Activated B cell treated with CpG ODN at 0.5 μM for 24 hours (primary cell): ENCODE measurements around the gene CABP7. TPM values are rescaled to one million over a fixed set of nuclear protein-coding genes. Genes with fewer than 3 reads are reported as not detected.

Experiments
- ATAC-seq: fragments of 200-7000 bp; cut with Tn5 transposase; one replicate; pipeline ENCODE4 v1.10.0; 2021; ENCODE audit warnings: low read depth, mild to moderate bottlenecking, moderate library complexity
- CTCF ChIA-PET: fragments of 350-600 bp; sonication (Branson Sonifier 250); formaldehyde crosslinking; loops from one replicate; lab custom pipeline; 2021; ENCODE audit warnings: antibody characterized with exemption; lab: Charles Lee
- POLR2A ChIA-PET: fragments of 350-600 bp; sonication (Branson Sonifier 250); formaldehyde crosslinking; loops from one replicate; lab custom pipeline; 2021; ENCODE audit warnings: antibody characterized with exemption; lab: Charles Lee
- DNase-seq: peaks from one replicate; pipeline ENCODE4 v3.0.0; 2022
- H3K27ac Mint-ChIP-seq: one replicate; pipeline ENCODE4 v1.8.0; 2020; ENCODE audit warnings: mixed read lengths
- H3K27me3 Mint-ChIP-seq: one replicate; pipeline ENCODE4 v1.8.0; 2021; ENCODE audit warnings: mixed read lengths
- H3K36me3 Mint-ChIP-seq: one replicate; pipeline ENCODE4 v1.8.0; 2021; ENCODE audit warnings: low read depth, mixed read lengths
- H3K4me1 Mint-ChIP-seq: one replicate; pipeline ENCODE4 v1.8.0; 2021; ENCODE audit warnings: mixed read lengths
- H3K4me3 Mint-ChIP-seq: one replicate; pipeline ENCODE4 v1.8.0; 2020; ENCODE audit warnings: mild to moderate bottlenecking, mixed read lengths
- H3K9me3 Mint-ChIP-seq: one replicate; pipeline ENCODE4 v1.8.0; 2020; ENCODE audit warnings: mixed read lengths
- intact Hi-C: fragments of 100-400 bp; cut with micrococcal nuclease; formaldehyde crosslinking; loops from one replicate; pipeline ENCODE4 v1.15.1; 2024
- total RNA-seq: library from RNA; stranded (reverse); gene quantifications from 2 replicates; pipeline ENCODE4 v1.2.3, GENCODE V29; 2022
- TF ChIP-seq, protein P1 (sequence below): fragments of 200-600 bp; IDR thresholded peaks from one replicate; pipeline ENCODE4 v1.8.0; 2022; ENCODE audit warnings: antibody characterized with exemption, mild to moderate bottlenecking

The CABP7 gene
- total RNA-seq, 1 donor from 2014 or later = 0.07 TPM

DNA sequence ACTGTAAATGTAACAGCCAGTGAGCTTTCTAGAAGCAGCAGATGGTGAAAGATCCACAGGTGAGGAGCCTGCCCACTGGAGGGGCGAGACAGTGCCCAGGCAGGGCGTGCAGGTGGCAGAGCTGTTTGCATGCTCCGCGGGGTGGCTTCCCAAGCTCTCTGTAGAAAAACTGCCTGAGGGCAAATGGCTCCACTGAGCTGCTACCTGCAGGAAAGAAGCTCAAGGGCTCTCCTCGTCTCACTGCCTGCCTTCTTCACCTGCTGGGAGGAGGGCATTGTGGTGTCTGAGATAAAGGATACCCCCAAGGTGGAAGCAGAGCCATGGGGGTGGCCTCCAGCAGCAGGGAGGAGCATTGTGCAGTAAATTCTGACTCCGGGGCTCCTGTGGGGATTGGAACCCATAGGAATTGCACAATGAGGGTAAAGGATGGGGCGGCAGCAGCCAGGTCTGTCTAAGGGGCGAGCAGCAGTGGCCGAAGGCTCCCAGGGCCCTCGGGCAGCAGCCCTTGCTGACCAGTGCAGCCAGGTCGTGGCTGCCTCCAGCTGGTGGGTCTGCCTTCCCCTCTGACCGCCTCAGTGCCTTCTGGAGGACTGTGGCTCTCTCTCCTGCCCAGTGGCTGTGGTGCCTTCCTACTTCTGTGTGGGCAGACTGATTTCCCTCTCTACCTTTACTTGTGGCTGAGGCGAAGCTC, 28.0 kb upstream of the CABP7 start:
- Mint-ChIP-seq H3K4me3 (no peak overlapping the region), H3K4me1 (no peaks in the 10 kb centered on the region), H3K27me3 (no peaks in the 10 kb centered on the region), H3K9me3 (no peaks in the 10 kb centered on the region), H3K27ac (no peak overlapping the region), H3K36me3 (peaks cover 60% of the 10 kb centered on the region)
- TF ChIP-seq, protein P1, sequence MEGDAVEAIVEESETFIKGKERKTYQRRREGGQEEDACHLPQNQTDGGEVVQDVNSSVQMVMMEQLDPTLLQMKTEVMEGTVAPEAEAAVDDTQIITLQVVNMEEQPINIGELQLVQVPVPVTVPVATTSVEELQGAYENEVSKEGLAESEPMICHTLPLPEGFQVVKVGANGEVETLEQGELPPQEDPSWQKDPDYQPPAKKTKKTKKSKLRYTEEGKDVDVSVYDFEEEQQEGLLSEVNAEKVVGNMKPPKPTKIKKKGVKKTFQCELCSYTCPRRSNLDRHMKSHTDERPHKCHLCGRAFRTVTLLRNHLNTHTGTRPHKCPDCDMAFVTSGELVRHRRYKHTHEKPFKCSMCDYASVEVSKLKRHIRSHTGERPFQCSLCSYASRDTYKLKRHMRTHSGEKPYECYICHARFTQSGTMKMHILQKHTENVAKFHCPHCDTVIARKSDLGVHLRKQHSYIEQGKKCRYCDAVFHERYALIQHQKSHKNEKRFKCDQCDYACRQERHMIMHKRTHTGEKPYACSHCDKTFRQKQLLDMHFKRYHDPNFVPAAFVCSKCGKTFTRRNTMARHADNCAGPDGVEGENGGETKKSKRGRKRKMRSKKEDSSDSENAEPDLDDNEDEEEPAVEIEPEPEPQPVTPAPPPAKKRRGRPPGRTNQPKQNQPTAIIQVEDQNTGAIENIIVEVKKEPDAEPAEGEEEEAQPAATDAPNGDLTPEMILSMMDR = no peak
- CTCF ChIA-PET = interaction anchor here (5.0 kb wide), 1 partner anchor 313 kb away, joined by 43 read pairs; no protein-coding TSS in a partner anchor
- POLR2A ChIA-PET = no interaction called here
- no peak for DNase-seq
- intact Hi-C loops = loop anchor here (2.0 kb wide), 1 partner anchor 397 kb away; no protein-coding TSS in a partner anchor
- ATAC-seq = no peak

DNA sequence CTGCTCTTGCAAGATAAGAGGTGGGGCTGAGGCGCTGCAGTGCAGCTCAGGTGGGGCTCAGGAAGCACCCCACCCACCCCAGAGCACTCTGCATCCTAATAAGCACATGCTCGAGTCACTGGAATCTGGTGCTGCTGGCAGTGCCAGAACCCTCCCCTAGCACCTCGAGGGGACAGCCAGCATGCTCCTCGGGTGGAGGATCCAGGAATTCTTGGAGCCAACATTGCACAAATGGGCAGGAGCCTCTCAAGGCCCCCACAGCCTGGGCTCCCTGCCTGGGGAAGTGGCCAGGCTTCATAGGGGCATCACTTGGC, 27.5 kb upstream of the CABP7 start:
- no peak overlapping the region for H3K4me3 Mint-ChIP-seq
- intact Hi-C loops = no loop called here
- no peaks in the 10 kb centered on the region for H3K9me3 Mint-ChIP-seq
- DNase-seq (no peak), ATAC-seq (no peak)
- H3K27me3 Mint-ChIP-seq = no peaks in the 10 kb centered on the region
- ChIA-PET POLR2A (no interaction called here), CTCF (interaction anchor here (5.0 kb wide), 1 partner anchor 312 kb away, joined by 43 read pairs; no protein-coding TSS in a partner anchor)
- TF ChIP-seq, protein P1 = no peak
- H3K27ac Mint-ChIP-seq = no peak overlapping the region
- no peaks in the 10 kb centered on the region for H3K4me1 Mint-ChIP-seq
- H3K36me3 Mint-ChIP-seq = peaks cover 60% of the 10 kb centered on the region

- H3K27me3 Mint-ChIP-seq = no peaks in the 10 kb centered on the region
- intact Hi-C loops = no loop called here
- no peaks in the 10 kb centered on the region for H3K9me3 Mint-ChIP-seq
- H3K4me3 Mint-ChIP-seq = no peak overlapping the region
- H3K36me3 Mint-ChIP-seq = peaks cover 62% of the 10 kb centered on the region
- no peak for DNase-seq
- H3K27ac Mint-ChIP-seq = no peak overlapping the region
- ChIA-PET POLR2A (interaction anchor here (1.0 kb wide), 1 partner anchor 14 kb away, joined by 3 read pairs; no protein-coding TSS in a partner anchor), CTCF (no interaction called here)
- ATAC-seq = no peak
- TF ChIP-seq, protein P1 = no peak
- H3K4me1 Mint-ChIP-seq = no peaks in the 10 kb centered on the region
These were observed 26.6 kb upstream of the CABP7 start for GRCh38 chr22:29693161-29693560.

DNA sequence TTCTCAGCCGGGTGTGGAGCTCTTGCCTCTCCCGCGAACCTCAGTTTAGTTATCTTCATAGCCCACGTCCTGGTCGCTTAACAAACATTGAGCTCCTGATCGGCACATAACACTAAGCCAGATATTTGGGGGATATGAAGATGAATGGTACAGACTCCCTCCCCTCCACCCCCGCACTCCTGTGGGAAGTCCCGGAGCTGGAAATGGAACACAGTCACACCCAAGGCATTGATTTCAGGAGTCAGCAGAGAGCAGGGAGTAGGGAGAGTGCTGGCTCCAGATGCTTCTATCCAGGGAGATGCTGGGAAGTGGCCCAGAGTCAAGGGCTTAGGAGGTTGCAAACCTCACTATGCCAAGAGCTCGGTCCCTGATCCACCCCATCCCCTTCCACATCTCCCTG, 26.1 kb upstream of the CABP7 start:
- intact Hi-C loops = no loop called here
- POLR2A ChIA-PET = interaction anchor here (1.0 kb wide), 1 partner anchor 14 kb away, joined by 3 read pairs; no protein-coding TSS in a partner anchor
- DNase-seq (no peak), ATAC-seq (no peak)
- CTCF ChIA-PET = no interaction called here
- Mint-ChIP-seq H3K4me1 (no peaks in the 10 kb centered on the region), H3K9me3 (no peaks in the 10 kb centered on the region), H3K4me3 (no peak overlapping the region), H3K27ac (no peak overlapping the region), H3K27me3 (no peaks in the 10 kb centered on the region), H3K36me3 (peaks cover 60% of the 10 kb centered on the region)
- TF ChIP-seq, protein P1 = no peak

DNA sequence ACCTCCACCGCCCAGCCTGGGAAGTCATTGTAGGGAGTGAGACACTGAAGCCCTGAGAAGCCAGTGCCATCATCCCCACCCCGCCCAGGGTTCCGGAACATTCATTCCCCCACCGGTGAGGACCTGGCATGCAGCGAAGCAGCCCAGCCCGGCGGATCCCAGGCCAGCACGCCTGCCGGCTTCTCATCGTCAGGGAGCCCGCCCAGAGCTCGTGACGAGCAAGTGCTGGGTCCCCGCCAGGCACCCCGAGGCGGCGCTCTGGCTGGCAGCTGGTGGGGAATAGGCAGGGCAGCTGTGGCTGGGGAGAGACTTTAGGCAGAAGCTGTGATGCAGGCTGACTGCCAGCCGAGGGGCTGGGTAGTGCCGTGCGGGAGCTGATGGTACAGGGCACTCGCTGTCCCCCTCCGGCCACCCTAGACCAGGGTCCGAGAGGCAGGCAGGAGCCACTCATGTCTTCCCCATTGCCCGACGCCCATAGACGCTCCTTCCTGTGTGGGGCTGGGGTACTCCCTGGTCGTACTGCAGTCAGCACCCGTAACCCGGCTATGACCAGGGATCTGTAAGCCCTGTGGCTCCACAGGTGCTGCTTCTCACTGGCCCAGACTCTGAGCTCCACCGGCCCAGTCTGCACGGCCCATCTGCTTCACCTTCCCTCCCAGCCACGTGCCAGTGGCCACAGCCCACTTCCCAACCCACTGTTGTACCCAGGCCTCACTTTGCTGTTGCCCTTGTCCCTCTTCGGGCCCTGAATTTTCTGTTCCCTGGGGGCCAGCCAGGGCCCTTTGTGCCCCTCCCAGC, 24.5 kb upstream of the CABP7 start:
- Mint-ChIP-seq H3K4me3 (no peak overlapping the region), H3K9me3 (no peaks in the 10 kb centered on the region), H3K4me1 (no peaks in the 10 kb centered on the region), H3K27me3 (no peaks in the 10 kb centered on the region), H3K36me3 (peaks cover 57% of the 10 kb centered on the region), H3K27ac (no peak overlapping the region)
- ChIA-PET POLR2A (no interaction called here), CTCF (no interaction called here)
- no peak for ATAC-seq
- intact Hi-C loops = no loop called here
- TF ChIP-seq, protein P1 = no peak
- no peak for DNase-seq
